ENCODE data around the gene RBMXL2.

GRCh38 chr11:7138051-7138450 is 49.3 kb downstream of the RBMXL2 start:
- TF ChIP-seq POLR2A (IDR thresholded peaks at IDR 0.05; ENCODE audit: low read length): no peak
- no peak for TF ChIP-seq GATA1 (IDR thresholded peaks at IDR 0.05; ENCODE audit: low read depth, low read length)
